ENCODE measurements around the gene PAFAH1B1.

PAFAH1B1 gene

DNA sequence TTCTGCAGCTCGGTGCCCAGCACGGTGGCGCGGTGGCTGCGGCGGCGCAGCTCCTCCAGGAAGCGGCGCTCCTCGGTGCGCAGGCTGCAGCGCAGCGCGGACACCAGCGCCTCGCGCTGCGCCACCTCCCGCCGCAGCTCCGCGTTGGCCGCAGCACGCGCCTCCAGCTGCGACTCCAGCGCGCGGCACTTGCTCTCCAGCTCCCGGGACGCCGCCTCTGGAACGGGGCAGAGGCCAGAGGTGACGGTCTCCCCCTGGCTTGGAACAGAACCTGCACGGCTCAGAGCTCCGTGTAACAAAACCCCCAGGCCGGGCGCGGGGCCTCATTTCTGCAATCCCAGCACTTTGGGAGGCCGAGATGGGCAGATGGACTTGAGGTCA is 131.3 kb downstream of the PAFAH1B1 start:
- no peak for DNase-seq

DNA sequence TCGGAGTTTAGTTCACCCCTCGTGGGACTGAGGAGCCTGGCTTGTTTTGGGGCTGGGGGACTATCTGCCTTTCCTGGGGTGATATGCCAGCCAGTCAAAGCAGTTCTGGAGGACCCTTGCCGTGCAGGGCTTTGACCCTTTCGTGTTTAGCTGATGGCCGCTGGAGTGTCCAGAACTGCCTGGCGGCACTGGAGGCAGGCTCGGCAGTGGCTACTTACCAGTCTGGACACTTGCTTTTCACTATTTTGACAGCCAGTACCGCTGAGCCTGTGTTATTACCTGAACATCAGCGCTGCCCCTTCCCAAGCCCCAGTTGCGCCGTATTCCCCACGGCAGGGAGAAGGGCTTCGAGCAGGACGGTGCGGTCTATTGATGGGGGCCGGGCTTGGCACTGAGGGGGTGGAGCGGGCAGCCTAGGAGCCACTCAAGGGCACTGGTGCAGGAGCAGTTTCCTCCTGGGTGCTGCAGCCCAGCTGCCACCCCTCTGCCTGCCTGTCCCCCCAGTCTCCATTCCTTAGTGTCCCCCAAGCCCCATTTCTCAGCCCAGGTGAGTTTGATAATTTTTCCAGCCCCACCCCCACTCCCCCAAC is 137.4 kb downstream of the PAFAH1B1 start:
- DNase-seq = no peak

DNA sequence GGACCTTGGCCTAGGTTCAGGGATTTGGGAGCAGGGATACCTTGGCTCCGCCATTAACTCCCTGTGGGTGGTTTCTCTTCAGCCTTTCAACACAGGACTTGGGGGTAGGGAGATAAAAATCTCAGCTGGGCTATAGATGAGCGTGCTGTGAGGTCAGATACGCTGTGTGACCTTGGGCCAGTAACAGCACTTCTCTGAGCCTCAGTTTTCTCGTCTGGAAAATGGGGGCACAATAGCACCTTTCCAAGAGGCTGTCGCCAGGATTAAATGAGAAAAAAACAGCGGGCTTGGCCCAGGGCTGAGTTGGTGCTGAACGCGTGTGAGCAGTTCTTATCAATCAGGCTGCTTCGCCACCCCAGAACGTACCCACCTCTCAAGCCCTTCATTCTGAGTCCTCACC is 138.4 kb downstream of the PAFAH1B1 start:
- no peak for DNase-seq

DNA sequence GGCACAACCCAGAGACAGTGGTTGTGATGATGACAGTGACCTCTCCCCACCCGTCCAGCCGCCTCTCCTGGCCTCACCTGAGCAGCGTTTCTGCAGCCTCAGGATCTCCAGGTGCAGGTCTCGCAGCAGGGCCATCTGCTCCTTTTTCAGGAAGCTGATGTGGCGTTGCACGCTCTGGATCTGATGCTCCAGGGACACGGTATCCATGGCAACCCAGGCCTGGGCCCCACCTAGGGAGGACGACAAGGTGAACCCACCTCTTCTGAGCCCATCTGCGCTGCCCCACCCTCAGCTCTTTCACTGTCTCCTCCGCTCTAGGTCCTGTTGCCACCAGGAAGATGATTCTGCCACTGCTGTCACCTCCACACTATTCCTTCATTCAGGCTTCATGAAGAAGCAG is 141.5 kb downstream of the PAFAH1B1 start:
- no peak for DNase-seq
